Natural killer cell (primary cell): Measurements from ENCODE around the gene PDE4D. TPM values are rescaled to one million over a fixed set of nuclear protein-coding genes. Genes with fewer than 3 reads are reported as not detected.
"Not testable (repeated sequence)": the region's sequence is repeated elsewhere in the genome, so short reads cannot be mapped to it uniquely, and the experiment has no call there.

Experiments used
- ATAC-seq, 3 donors: fragments of 150-1000 bp in 2 of 3; fragments of 200-7000 bp in 1 of 3; cut with Tn5 transposase; 1 replicate in 1 of 3; 2 replicates in 2 of 3; pipeline ENCODE4 v1.10.0; 2021; ENCODE audit warnings: mild to moderate bottlenecking in 2 of 3, moderate library complexity in 2 of 3
- DNase-seq, 2 donors: peaks; one replicate each; pipeline versions ENCODE4 v3.0.0 to v3.0.0-alpha.2; 2013 to 2021; ENCODE audit warnings: mixed read lengths in 1 of 2
- H3K27ac ChIP-seq: one replicate; pipeline ENCODE4 v1.5.1; 2013; ENCODE audit warnings: mild to moderate bottlenecking, low read length
- H3K27me3 ChIP-seq: one replicate; pipeline ENCODE4 v1.6.1; 2013; ENCODE audit warnings: low read length; ENCODE audit not compliant: control insufficient read depth, insufficient read depth
- H3K36me3 ChIP-seq: one replicate; pipeline ENCODE4 v1.6.1; 2013; ENCODE audit warnings: low read length; ENCODE audit not compliant: control insufficient read depth, insufficient read depth
- H3K4me1 ChIP-seq: one replicate; pipeline ENCODE4 v1.6.1; 2013; ENCODE audit warnings: low read length; ENCODE audit not compliant: control insufficient read depth, insufficient read depth
- H3K4me3 ChIP-seq: one replicate; pipeline ENCODE4 v1.5.1; 2013; ENCODE audit warnings: low read length
- H3K9me3 ChIP-seq: one replicate; pipeline ENCODE4 v1.6.1; 2013; ENCODE audit warnings: low read length; ENCODE audit not compliant: control insufficient read depth, insufficient read depth
- H3K27ac Mint-ChIP-seq, 2 donors: one replicate each; pipeline ENCODE4 v1.8.0; 2022; ENCODE audit warnings: mild to moderate bottlenecking in 2 of 2, mixed read lengths in 2 of 2, moderate library complexity in 1 of 2
- H3K27me3 Mint-ChIP-seq, 2 donors: one replicate each; pipeline ENCODE4 v1.8.0; 2022; ENCODE audit warnings: low read depth in 2 of 2, mixed read lengths in 2 of 2
- H3K36me3 Mint-ChIP-seq: one replicate; pipeline ENCODE4 v1.8.0; 2022; ENCODE audit warnings: mixed read lengths
- H3K4me1 Mint-ChIP-seq, 2 donors: one replicate each; pipeline ENCODE4 v1.8.0; 2022; ENCODE audit warnings: mixed read lengths in 2 of 2
- H3K4me3 Mint-ChIP-seq: one replicate; pipeline ENCODE4 v1.8.0; 2022; ENCODE audit warnings: mild to moderate bottlenecking, moderate library complexity, mixed read lengths
- H3K9me3 Mint-ChIP-seq, 2 donors: one replicate each; pipeline ENCODE4 v1.8.0; 2022; ENCODE audit warnings: mixed read lengths in 2 of 2
- CTCF ChIP-seq: fragments of 200-600 bp; IDR thresholded peaks from one replicate; pipeline ENCODE4 v1.8.0; 2022; ENCODE audit warnings: antibody characterized with exemption
- WGBS: methylation state at CpG from one replicate; pipeline ENCODE4 v1.1.7; 2013; ENCODE audit warnings: missing lambda C conversion rate; ENCODE audit not compliant: insufficient coverage; 5-methylcytosine and 5-hydroxymethylcytosine counted together
- intact Hi-C: fragments of 100-400 bp; cut with micrococcal nuclease; formaldehyde crosslinking; loops from one replicate; pipeline ENCODE4 v1.14.2; 2022
- total RNA-seq, 4 donors: library from RNA; stranded (reverse); fragments of 120-200 nt in 1 of 4; gene quantifications; one replicate each; pipeline versions ENCODE4 v1.2.3 to v1.2.4, GENCODE V29; 2013 to 2022

PDE4D gene
- total RNA-seq, 3 donors from 2014 or later (not counting 1 experiment from before 2014, with no cell fraction given), result 109 to 170 (median 116) TPM

- no peaks in the 10 kb centered on the region for H3K9me3 Mint-ChIP-seq
- peaks cover 15 to 51% of the 10 kb centered on the region in 2 donors for H3K27me3 Mint-ChIP-seq
- WGBS, result no CpG with 5 or more reads among the region's 1 CpG
- intact Hi-C loops, result no loop called here
- Histone ChIP-seq H3K4me3 (no peak overlapping the region), H3K9me3 (no peaks in the 10 kb centered on the region), H3K27me3 (no peaks in the 10 kb centered on the region), H3K27ac (no peak overlapping the region), H3K4me1 (no peaks in the 10 kb centered on the region), H3K36me3 (no peaks in the 10 kb centered on the region)
- TF ChIP-seq CTCF, result no peak
- H3K4me1 Mint-ChIP-seq, result no peaks in the 10 kb centered on the region
- DNase-seq (no peak), ATAC-seq (no peak)
- H3K27ac Mint-ChIP-seq, result no peak overlapping the region
- H3K36me3 Mint-ChIP-seq, result no peaks in the 10 kb centered on the region
- no peak overlapping the region for H3K4me3 Mint-ChIP-seq
Measured at GRCh38 chr5:59416451-59416850, 477.1 kb downstream of the PDE4D start.

- no peaks in the 10 kb centered on the region for H3K4me1 ChIP-seq
- no peak for DNase-seq
- intact Hi-C loops, result no loop called here
- no peak for ATAC-seq
- no peaks in the 10 kb centered on the region for H3K27me3 ChIP-seq
- H3K9me3 ChIP-seq, result no peaks in the 10 kb centered on the region
- Mint-ChIP-seq H3K4me3 (no peak overlapping the region), H3K4me1 (no peaks in the 10 kb centered on the region), H3K27ac (no peak overlapping the region), H3K27me3 (peaks cover 19 to 52% of the 10 kb centered on the region in 2 donors), H3K9me3 (no peaks in the 10 kb centered on the region), H3K36me3 (no peaks in the 10 kb centered on the region)
- no peaks in the 10 kb centered on the region for H3K36me3 ChIP-seq
- no peak overlapping the region for H3K27ac ChIP-seq
- 92% methylated on average over 4 of the region's 4 CpGs for WGBS
- no peak overlapping the region for H3K4me3 ChIP-seq
- TF ChIP-seq CTCF, result no peak
Measured at GRCh38 chr5:59416026-59416425, 477.5 kb downstream of the PDE4D start.

GRCh38 chr5:59412428-59412827 lies 481.1 kb downstream of the PDE4D start:
- Mint-ChIP-seq H3K27ac (no peak overlapping the region), H3K36me3 (no peaks in the 10 kb centered on the region), H3K9me3 (no peaks in the 10 kb centered on the region), H3K27me3 (peaks cover 10 to 44% of the 10 kb centered on the region in 2 donors), H3K4me3 (no peak overlapping the region), H3K4me1 (no peaks in the 10 kb centered on the region)
- no peak for TF ChIP-seq CTCF
- Histone ChIP-seq H3K9me3 (peaks cover 7% of the 10 kb centered on the region), H3K36me3 (no peaks in the 10 kb centered on the region), H3K27me3 (no peaks in the 10 kb centered on the region), H3K4me1 (no peaks in the 10 kb centered on the region), H3K27ac (no peak overlapping the region), H3K4me3 (no peak overlapping the region)
- no peak for ATAC-seq
- intact Hi-C loops, result no loop called here
- DNase-seq, result no peak
- WGBS, result 93% methylated on average over 2 of the region's 2 CpGs

- H3K27ac ChIP-seq, H3K9me3 Mint-ChIP-seq, H3K36me3 Mint-ChIP-seq, H3K27ac Mint-ChIP-seq, DNase-seq, H3K27me3 ChIP-seq, H3K4me3 ChIP-seq, intact Hi-C loops, H3K9me3 ChIP-seq, H3K36me3 ChIP-seq, ATAC-seq, H3K4me1 ChIP-seq, H3K4me3 Mint-ChIP-seq, H3K4me1 Mint-ChIP-seq: not testable (repeated sequence)
- 85% methylated on average over 2 of the region's 3 CpGs for whole genome bisulfite sequencing
- peaks cover 7 to 49% of the 10 kb centered on the region in 2 donors for H3K27me3 Mint-ChIP-seq
Measured at GRCh38 chr5:59408997-59409396, 484.5 kb downstream of the PDE4D start.
